T-cell (primary cell): ENCODE data around the gene CYP46A1. TPM values are rescaled to one million over a fixed set of nuclear protein-coding genes. Genes with fewer than 3 reads are reported as not detected.
A peak's percentile ranks its signal among the peaks of the same experiment; 100 is the strongest.

Experiments used
- ATAC-seq, 4 experiments: fragments of 200-7000 bp in 3 of 4; fragments of 150-1000 bp in 1 of 4; cut with Tn5 transposase; replicated peaks in 1 of 4; 1 replicate in 3 of 4; 2 replicates in 1 of 4; pipeline ENCODE4 v1.10.0; 2021; ENCODE audit warnings: moderate library complexity in 3 of 4, mild to moderate bottlenecking in 2 of 4, moderate number of reproducible peaks in 1 of 4
- CTCF ChIA-PET, 2 donors: fragments of 300-600 bp; sonication (Branson Sonifier 250); formaldehyde crosslinking; loops; one replicate each; lab custom pipeline; 2022; ENCODE audit warnings: antibody characterized with exemption in 2 of 2; lab: Charles Lee
- POLR2A ChIA-PET, 2 donors: fragments of 300-600 bp; sonication (Branson Sonifier 250); formaldehyde crosslinking; loops; one replicate each; lab custom pipeline; 2022; ENCODE audit warnings: antibody characterized with exemption in 2 of 2; lab: Charles Lee
- DNase-seq, 35 experiments: peaks; one replicate each; pipeline versions ENCODE4 v3.0.0 to v3.0.0-alpha.2; 2013 to 2023
- H3K27ac ChIP-seq: one replicate; pipeline ENCODE4 v1.5.1; 2013; ENCODE audit warnings: low read length
- H3K27me3 ChIP-seq, 2 experiments: replicated peaks in 1 of 2; 1 replicate in 1 of 2; 2 replicates in 1 of 2; pipeline versions ENCODE4 v1.6.1 to v1.7.0; 2013; ENCODE audit warnings: low read length in 1 of 2, mixed read lengths in 1 of 2; ENCODE audit not compliant: control insufficient read depth in 2 of 2, insufficient read depth in 2 of 2; ENCODE audit errors: extremely low read depth in 1 of 2
- H3K36me3 ChIP-seq, 2 donors: 1 replicate in 1 of 2; 2 replicates in 1 of 2; pipeline versions ENCODE4 v1.6.1 to v1.7.0; 2013; ENCODE audit warnings: low read length in 1 of 2; ENCODE audit not compliant: control insufficient read depth in 2 of 2, insufficient read depth in 1 of 2; ENCODE audit errors: extremely low read depth in 1 of 2
- H3K4me1 ChIP-seq, 2 experiments: 1 replicate in 1 of 2; 2 replicates in 1 of 2; pipeline versions ENCODE4 v1.6.1 to v1.7.0; 2013; ENCODE audit warnings: low read length in 2 of 2, mixed read lengths in 1 of 2; ENCODE audit not compliant: insufficient read depth in 2 of 2, control insufficient read depth in 1 of 2; ENCODE audit errors: extremely low read depth in 1 of 2
- H3K4me3 ChIP-seq, 2 donors: 1 replicate in 1 of 2; 2 replicates in 1 of 2; pipeline versions ENCODE4 v1.5.1 to v1.7.0; 2013; ENCODE audit warnings: mild to moderate bottlenecking in 2 of 2, low read length in 1 of 2, moderate library complexity in 1 of 2; ENCODE audit not compliant: control insufficient read depth in 1 of 2; ENCODE audit errors: extremely low read depth in 1 of 2
- H3K9me3 ChIP-seq: 2 replicates; pipeline ENCODE4 v1.7.0; 2013
- H3K27ac Mint-ChIP-seq, 2 donors: one replicate each; pipeline ENCODE4 v1.8.0; 2020 to 2021; ENCODE audit warnings: mild to moderate bottlenecking in 2 of 2, mixed read lengths in 2 of 2
- H3K27me3 Mint-ChIP-seq, 2 donors: one replicate each; pipeline ENCODE4 v1.8.0; 2021 to 2022; ENCODE audit warnings: mixed read lengths in 2 of 2
- H3K36me3 Mint-ChIP-seq: one replicate; pipeline ENCODE4 v1.8.0; 2021; ENCODE audit warnings: mixed read lengths
- H3K4me1 Mint-ChIP-seq, 3 donors: one replicate each; pipeline ENCODE4 v1.8.0; 2020 to 2022; ENCODE audit warnings: mixed read lengths in 3 of 3, mild to moderate bottlenecking in 1 of 3
- H3K4me3 Mint-ChIP-seq, 3 donors: one replicate each; pipeline ENCODE4 v1.8.0; 2020 to 2022; ENCODE audit warnings: mild to moderate bottlenecking in 3 of 3, mixed read lengths in 3 of 3, moderate library complexity in 3 of 3
- H3K9me3 Mint-ChIP-seq, 3 donors: one replicate each; pipeline ENCODE4 v1.8.0; 2020 to 2022; ENCODE audit warnings: mixed read lengths in 3 of 3
- WGBS: methylation state at CpG from one replicate; pipeline ENCODE4 v1.1.5; 2013; ENCODE audit warnings: missing lambda C conversion rate; ENCODE audit not compliant: insufficient coverage; 5-methylcytosine and 5-hydroxymethylcytosine counted together
- total RNA-seq, 35 experiments: library from RNA in 6 of 35; stranded (reverse) in 6 of 35; fragments of 120-200 nt in 1 of 35; gene quantifications; one replicate each; pipeline versions ENCODE4 v1.2.1 to v1.2.4 and lab custom pipeline; 2013 to 2026

The CYP46A1 gene
- total RNA-seq, 5 donors from 2014 or later (not counting 1 experiment from before 2014, with no cell fraction given), result 0.10 to 0.51 (median 0.39) TPM

DNA sequence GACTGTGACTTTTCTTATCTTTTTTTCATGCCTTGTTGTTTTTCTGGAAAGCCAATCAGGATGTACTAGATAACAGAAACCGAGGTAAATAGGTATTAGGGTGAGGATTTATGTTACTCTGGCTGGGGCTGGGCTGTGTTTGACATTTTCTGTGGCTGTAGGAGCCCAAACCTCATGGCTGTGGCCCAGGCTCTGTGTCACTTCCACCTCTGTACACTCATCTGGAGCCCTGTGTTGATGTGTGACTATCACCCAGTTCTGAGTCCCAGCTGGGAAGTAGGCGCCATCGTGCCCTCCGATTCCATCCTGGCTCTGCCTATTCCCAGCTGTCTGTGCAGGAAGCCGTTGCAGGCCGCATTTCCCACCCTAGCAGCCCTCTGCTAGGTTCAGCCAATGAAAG is 40.8 kb upstream of the CYP46A1 start:
- Histone ChIP-seq H3K4me1 (peaks cover 0 to 8% of the 10 kb centered on the region in 2 experiments), H3K27ac (no peak overlapping the region), H3K27me3 (peaks cover 5 to 47% of the 10 kb centered on the region in 2 experiments), H3K36me3 (no peaks in the 10 kb centered on the region), H3K9me3 (no peaks in the 10 kb centered on the region), H3K4me3 (no peak overlapping the region)
- no peak overlapping the region for H3K27ac Mint-ChIP-seq
- H3K36me3 Mint-ChIP-seq, result no peaks in the 10 kb centered on the region
- no peaks in the 10 kb centered on the region for H3K9me3 Mint-ChIP-seq
- peaks cover 0 to 6% (median 4%) of the 10 kb centered on the region in 3 donors for H3K4me1 Mint-ChIP-seq
- H3K27me3 Mint-ChIP-seq, result peaks cover 19 to 34% of the 10 kb centered on the region in 2 donors
- H3K4me3 Mint-ChIP-seq, result no peak overlapping the region
- WGBS, result 80% methylated on average over 1 of the region's 6 CpGs
- ChIA-PET POLR2A (no interaction called here), CTCF (no interaction called here)
- DNase-seq (no peak), ATAC-seq (no peak)

DNA sequence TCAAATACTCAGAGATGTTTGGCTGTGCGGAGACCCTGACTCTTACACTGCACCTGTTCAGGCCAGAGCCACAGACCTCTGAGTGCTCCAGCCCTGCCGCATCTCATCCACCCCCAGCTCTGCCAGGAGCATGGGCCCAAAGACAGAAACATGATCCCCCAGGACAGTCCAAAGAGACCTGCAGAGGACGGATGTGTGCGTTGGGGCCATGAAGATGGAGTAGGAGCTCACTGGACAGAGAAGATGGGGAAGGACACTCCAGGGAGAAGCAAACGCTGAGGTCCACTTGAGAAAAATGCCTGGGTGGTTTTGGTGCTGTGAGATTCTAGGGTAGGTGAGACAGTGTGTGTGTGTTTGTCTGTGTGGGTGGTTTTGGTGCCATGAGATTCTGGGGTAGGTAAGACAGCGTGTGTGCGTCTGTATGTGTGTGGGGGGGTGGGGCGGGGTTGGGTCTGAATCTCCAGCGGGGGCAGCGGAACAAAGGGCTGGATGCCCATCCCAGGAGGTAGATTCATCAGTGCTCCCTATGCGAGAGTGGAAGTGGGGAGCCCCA is 40.0 kb upstream of the CYP46A1 start:
- H3K36me3 ChIP-seq, result no peaks in the 10 kb centered on the region
- H3K9me3 Mint-ChIP-seq, result no peaks in the 10 kb centered on the region
- H3K27me3 Mint-ChIP-seq, result peaks cover 23 to 36% of the 10 kb centered on the region in 2 donors
- no peaks in the 10 kb centered on the region for H3K36me3 Mint-ChIP-seq
- ATAC-seq (no peak), DNase-seq (no peak)
- H3K4me3 ChIP-seq, result no peak overlapping the region
- no peak overlapping the region for H3K27ac ChIP-seq
- no peak overlapping the region for H3K27ac Mint-ChIP-seq
- H3K9me3 ChIP-seq, result no peaks in the 10 kb centered on the region
- CTCF ChIA-PET, result no interaction called here
- peaks cover 0 to 6% (median 4%) of the 10 kb centered on the region in 3 donors for H3K4me1 Mint-ChIP-seq
- peaks cover 5 to 52% of the 10 kb centered on the region in 2 experiments for H3K27me3 ChIP-seq
- 91% methylated on average over 10 of the region's 11 CpGs for WGBS
- H3K4me1 ChIP-seq, result peaks cover 0 to 8% of the 10 kb centered on the region in 2 experiments
- H3K4me3 Mint-ChIP-seq, result peak overlapping the region in 1 of 3 donors; percentile 40
- POLR2A ChIA-PET, result no interaction called here

DNA sequence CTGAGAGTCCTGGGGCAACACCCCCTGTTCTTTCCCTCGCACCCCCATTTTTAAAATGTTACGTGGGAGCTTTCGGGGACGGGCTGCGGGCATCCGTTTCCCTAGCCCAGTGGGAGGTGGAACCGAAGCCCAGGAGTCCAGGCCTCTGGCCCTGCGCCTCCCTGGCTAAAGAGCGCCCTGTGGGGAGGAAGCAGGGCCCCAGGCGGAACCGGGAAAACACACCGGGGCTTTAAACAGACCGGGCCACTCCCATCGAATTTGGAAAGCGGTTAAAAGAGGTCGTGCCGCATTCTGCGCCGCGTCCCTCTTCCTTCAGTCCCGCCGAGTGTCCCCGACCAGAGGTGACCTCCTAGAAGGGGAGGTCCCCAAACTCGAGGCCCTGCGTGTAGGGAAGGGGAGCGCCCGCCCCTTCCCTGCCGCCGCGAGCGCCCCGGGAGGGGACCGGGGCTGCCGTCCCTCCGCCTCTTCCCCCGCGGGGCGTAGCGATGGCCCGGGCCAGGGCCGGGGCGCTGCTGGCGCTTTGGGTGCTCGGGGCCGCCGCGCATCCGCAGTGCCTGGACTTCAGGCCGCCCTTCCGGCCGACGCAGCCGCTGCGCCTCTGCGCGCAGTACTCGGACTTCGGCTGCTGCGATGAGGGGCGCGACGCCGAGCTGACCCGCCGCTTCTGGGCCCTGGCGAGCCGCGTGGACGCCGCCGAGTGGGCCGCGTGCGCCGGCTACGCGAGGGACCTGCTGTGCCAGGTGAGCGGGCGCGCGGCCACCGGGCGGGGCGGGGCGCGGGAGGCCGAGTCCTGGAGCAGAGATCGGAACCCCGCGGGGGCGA is 39.2 kb upstream of the CYP46A1 start, which contains the start of gene HHIPL1:
HHIPL1 (plus strand) TSS at position 407 of the 822 bp plus-strand sequence; CDS start at position 486, 79 bp downstream.
- H3K27ac ChIP-seq, result no peak within 1 kb of the TSS

DNA sequence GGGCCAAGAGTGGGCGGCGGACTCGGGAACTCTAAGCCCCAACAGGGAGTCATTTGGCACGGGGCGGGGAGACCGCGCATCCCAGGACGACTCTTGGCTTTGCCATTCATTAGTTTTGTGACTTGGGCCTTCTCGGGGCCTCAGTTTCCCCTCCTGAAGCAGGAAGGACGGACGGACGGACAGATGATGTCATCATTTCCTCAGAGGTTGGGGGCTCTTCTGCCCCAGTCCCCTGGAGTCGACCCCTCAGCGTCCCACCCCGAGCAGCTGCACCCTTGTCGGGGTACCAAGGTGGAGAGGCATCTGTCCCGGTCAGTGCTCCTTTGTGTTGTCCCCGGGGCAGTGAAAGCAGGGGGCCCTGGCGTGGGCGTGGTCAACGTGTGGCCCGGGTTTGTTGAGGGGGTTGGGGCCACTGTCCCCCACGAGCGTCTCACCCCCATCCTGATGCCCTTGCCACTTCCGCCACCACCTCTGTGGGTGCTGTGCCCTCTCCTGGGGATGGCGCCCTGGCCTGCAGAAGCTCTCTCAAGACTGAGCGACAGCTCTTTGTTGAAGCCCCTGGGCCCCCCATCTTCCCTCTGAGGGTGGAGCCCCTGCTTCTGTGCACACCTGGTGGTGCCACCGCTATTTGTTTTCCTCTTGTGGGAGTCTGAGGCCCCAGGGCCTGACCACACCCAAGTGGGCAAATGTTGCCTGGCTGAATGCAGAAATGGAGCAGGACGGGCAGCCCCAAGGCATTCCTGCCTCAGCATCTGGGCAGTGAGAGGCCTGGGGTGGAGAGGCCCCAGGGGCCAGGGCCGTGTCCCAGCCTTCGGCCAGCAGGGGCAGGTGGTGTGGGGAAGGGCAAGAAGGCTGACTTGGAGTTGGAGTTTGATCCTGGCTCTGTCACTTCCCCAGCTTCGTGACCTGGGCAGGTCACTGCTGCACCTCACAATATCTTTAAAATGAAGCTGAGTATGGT is 38.3 kb upstream of the CYP46A1 start:
- ATAC-seq (no peak), DNase-seq (no peak)
- Histone ChIP-seq H3K4me1 (peaks cover 0 to 8% of the 10 kb centered on the region in 2 experiments), H3K36me3 (no peaks in the 10 kb centered on the region), H3K4me3 (no peak overlapping the region), H3K27ac (no peak overlapping the region), H3K9me3 (no peaks in the 10 kb centered on the region), H3K27me3 (peaks cover 5 to 64% of the 10 kb centered on the region in 2 experiments)
- CTCF ChIA-PET, result no interaction called here
- Mint-ChIP-seq H3K4me3 (peak overlapping the region in 1 of 3 donors; percentile 51), H3K27ac (no peak overlapping the region), H3K4me1 (peaks cover 0 to 6% (median 4%) of the 10 kb centered on the region in 3 donors), H3K36me3 (no peaks in the 10 kb centered on the region), H3K27me3 (peaks cover 29 to 46% of the 10 kb centered on the region in 2 donors), H3K9me3 (no peaks in the 10 kb centered on the region)
- POLR2A ChIA-PET, result no interaction called here
- whole genome bisulfite sequencing, result 44% methylated on average over 19 of the region's 32 CpGs

More for the DNA sequence above, 39.2 kb upstream of the CYP46A1 start, which contains the start of gene HHIPL1:
- H3K4me3 ChIP-seq, result no peak within 1 kb of the TSS
- peaks cover 0 to 8% of the 10 kb centered on the region in 2 experiments for H3K4me1 ChIP-seq
- 10% methylated on average over 91 of the region's 91 CpGs for WGBS
- H3K27ac Mint-ChIP-seq, result no peak within 1 kb of the TSS
- peaks cover 5 to 55% of the 10 kb centered on the region in 2 experiments for H3K27me3 ChIP-seq
- no peaks in the 10 kb centered on the region for H3K36me3 ChIP-seq
- peaks cover 0 to 6% (median 4%) of the 10 kb centered on the region in 3 donors for H3K4me1 Mint-ChIP-seq
- H3K9me3 ChIP-seq, result no peaks in the 10 kb centered on the region
- H3K27me3 Mint-ChIP-seq, result peaks cover 28 to 41% of the 10 kb centered on the region in 2 donors
- no peaks in the 10 kb centered on the region for H3K36me3 Mint-ChIP-seq
- ATAC-seq (peak in 1 of 4 experiments; percentile 19), DNase-seq (no peak)
- H3K4me3 Mint-ChIP-seq, result peak within 1 kb of the TSS in 1 of 3 donors; percentile 51
- no peaks in the 10 kb centered on the region for H3K9me3 Mint-ChIP-seq
- ChIA-PET CTCF (no interaction called here), POLR2A (no interaction called here)

DNA sequence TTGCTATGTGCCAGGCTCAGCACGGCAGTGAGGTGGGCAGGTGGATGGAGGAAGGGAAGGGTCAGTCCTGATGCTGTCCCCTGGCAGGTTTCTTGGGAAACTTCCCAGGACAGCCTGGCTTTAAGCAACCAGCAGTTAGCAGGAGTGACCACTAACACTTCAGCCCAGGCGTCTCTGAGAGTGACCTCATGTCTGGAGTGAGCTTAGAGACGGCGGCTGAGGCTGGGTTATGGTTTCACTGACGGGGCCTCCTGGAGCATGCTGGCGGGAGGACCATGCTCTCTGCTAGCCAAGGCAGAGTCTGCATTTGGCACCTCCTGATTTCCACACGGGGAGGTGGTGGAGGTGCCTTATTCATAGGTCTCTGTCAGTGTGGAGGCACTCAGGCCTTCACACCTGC is 36.7 kb upstream of the CYP46A1 start:
- POLR2A ChIA-PET, result no interaction called here
- ATAC-seq (no peak), DNase-seq (no peak)
- no peaks in the 10 kb centered on the region for H3K9me3 Mint-ChIP-seq
- Histone ChIP-seq H3K9me3 (no peaks in the 10 kb centered on the region), H3K4me3 (no peak overlapping the region), H3K36me3 (no peaks in the 10 kb centered on the region), H3K27me3 (peaks cover 5 to 74% of the 10 kb centered on the region in 2 experiments), H3K4me1 (peaks cover 0 to 8% of the 10 kb centered on the region in 2 experiments), H3K27ac (no peak overlapping the region)
- no peaks in the 10 kb centered on the region for H3K36me3 Mint-ChIP-seq
- CTCF ChIA-PET, result no interaction called here
- no peak overlapping the region for H3K27ac Mint-ChIP-seq
- peaks cover 0 to 6% (median 4%) of the 10 kb centered on the region in 3 donors for H3K4me1 Mint-ChIP-seq
- H3K27me3 Mint-ChIP-seq, result peaks cover 39 to 54% of the 10 kb centered on the region in 2 donors
- no peak overlapping the region for H3K4me3 Mint-ChIP-seq
- WGBS, result 76% methylated on average over 6 of the region's 7 CpGs
